Activated CD8-positive, alpha-beta memory T cell treated with anti-CD3 and anti-CD28 coated beads for 1 hour (primary cell): Measurements from ENCODE around the gene TSPAN7.

Experiments used
- DNase-seq, 2 donors: peaks; one replicate each; pipeline ENCODE4 v3.0.0-alpha.2; 2020; ENCODE audit warnings: low read depth in 1 of 2; ENCODE audit errors: extremely low read depth in 1 of 2

Gene TSPAN7

GRCh38 chrX:38679695-38680094 lies 118.4 kb downstream of the TSPAN7 start:
- no peak for DNase-seq

GRCh38 chrX:38682095-38682494 lies 120.8 kb downstream of the TSPAN7 start:
- no peak for DNase-seq

GRCh38 chrX:38692961-38693360 lies 131.6 kb downstream of the TSPAN7 start:
- no peak for DNase-seq

- DNase-seq, result no peak
These were observed 133.1 kb downstream of the TSPAN7 start for GRCh38 chrX:38694394-38694793.

GRCh38 chrX:38697461-38697860 lies 136.1 kb downstream of the TSPAN7 start:
- DNase-seq, result no peak

GRCh38 chrX:38699121-38699520 lies 137.8 kb downstream of the TSPAN7 start:
- DNase-seq, result no peak

- no peak for DNase-seq
These were observed 138.4 kb downstream of the TSPAN7 start for GRCh38 chrX:38699696-38700095.

GRCh38 chrX:38701073-38701472 lies 139.7 kb downstream of the TSPAN7 start:
- DNase-seq, result no peak

GRCh38 chrX:38704146-38704882 lies 143.0 kb downstream of the TSPAN7 start:
- DNase-seq, result no peak

GRCh38 chrX:38717871-38718270 lies 156.5 kb downstream of the TSPAN7 start:
- DNase-seq, result no peak

GRCh38 chrX:38718311-38718710 lies 157.0 kb downstream of the TSPAN7 start:
- no peak for DNase-seq

GRCh38 chrX:38726612-38727011 lies 165.3 kb downstream of the TSPAN7 start:
- DNase-seq, result no peak

- DNase-seq, result no peak
These were observed 166.3 kb downstream of the TSPAN7 start for GRCh38 chrX:38727668-38728067.

- no peak for DNase-seq
These were observed 171.5 kb downstream of the TSPAN7 start for GRCh38 chrX:38732866-38733265.
